IPS-18c (cell line): ENCODE measurements around the gene KCNJ2.

Experiments
- H3K4me3 ChIP-seq: 2 replicates; pipeline ENCODE4 v1.7.0; 2013; ENCODE audit warnings: low read depth, mild to moderate bottlenecking, low read length, moderate library complexity; ENCODE audit not compliant: insufficient read depth
- H3K9me3 ChIP-seq: one replicate; pipeline ENCODE4 v1.6.1; 2013; ENCODE audit warnings: mild to moderate bottlenecking, low read length, moderate library complexity; ENCODE audit not compliant: control insufficient read depth, insufficient read depth

Gene KCNJ2

DNA sequence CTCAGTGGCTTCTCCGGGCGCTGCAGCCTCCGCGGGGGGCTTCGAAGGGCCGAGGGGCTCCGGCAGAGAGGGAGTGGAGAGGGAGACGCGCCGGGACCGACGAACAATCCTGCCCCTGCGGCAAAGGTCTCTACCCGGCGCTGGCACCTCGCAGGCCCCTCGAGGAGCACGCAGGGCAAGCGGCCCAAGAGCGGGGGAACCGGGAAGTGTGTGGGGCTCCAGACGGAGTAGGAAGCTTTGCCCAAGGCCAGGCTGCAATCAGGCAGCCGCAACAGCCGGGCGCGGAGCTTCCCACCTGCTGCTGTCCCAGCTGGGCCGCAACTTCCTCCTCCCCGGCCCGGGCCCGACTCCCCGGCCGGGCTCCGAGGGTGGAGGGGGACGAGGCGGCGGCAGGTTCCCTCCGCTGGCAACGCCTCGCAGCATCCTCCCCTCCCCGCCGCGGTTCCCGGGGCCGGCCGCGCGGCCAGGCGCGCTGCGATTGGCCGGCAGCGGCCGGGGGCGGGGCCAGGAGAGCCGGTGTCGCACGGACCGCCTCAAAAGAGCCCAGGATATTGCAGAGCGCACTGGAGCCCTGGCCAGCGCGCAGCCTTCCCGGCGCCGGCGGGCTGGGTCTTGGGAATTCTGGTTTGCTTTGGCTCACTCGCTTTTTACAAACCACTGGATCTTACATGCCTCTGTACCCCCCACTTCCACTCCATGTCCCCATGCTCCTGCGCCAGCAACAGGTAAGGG, at the start of gene KCNJ2:
Gene KCNJ2, plus strand, starts transcription at position 556 of the 732 bp plus-strand sequence. CDS start 5,508 bp downstream, outside the sequence.
- H3K4me3 ChIP-seq: peak within 1 kb of the TSS; percentile 82

DNA sequence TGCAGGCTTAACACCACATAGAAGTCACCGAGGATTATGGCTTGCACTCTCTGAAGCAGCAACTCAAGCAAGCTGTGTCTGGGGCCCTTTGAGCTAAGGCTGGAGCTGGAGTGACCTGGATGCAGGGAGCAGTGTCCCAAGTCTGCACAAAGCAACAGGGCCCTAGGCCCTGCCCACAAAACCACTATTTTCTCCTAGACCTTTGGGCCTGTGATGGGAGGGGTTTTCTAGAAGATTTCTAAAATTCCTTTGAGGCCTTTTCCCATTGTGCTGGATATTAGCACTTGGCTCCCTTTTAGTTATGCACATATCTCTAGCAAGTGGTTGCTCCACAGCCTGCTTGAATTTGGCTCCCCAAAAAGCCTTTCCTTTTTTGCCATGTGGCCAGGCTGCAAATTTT, 49.8 kb upstream of the KCNJ2 start:
- no peaks in the 10 kb centered on the region for H3K9me3 ChIP-seq
- no peak overlapping the region for H3K4me3 ChIP-seq

More for the DNA sequence above, at the start of gene KCNJ2:
- no peaks in the 10 kb centered on the region for H3K9me3 ChIP-seq

DNA sequence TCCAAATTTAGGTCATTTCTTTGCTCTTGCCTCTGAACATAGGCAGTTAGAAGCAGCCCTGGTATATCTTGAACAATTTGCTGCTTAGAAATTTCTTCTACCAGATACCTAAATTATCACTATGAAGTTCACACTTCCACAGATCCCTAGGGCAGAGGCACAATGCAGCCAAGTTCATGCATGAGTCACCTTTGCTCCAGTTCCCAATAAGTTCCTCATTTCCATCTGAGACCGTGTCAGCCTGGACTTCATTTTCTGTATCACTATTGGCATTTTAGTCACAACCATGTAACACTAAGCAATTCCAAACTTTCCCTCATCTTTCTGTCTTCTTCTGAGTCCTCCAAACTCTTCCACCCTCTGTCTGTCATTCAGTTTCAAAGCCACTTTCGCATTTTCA, 49.3 kb upstream of the KCNJ2 start:
- H3K9me3 ChIP-seq: no peaks in the 10 kb centered on the region
- no peak overlapping the region for H3K4me3 ChIP-seq

DNA sequence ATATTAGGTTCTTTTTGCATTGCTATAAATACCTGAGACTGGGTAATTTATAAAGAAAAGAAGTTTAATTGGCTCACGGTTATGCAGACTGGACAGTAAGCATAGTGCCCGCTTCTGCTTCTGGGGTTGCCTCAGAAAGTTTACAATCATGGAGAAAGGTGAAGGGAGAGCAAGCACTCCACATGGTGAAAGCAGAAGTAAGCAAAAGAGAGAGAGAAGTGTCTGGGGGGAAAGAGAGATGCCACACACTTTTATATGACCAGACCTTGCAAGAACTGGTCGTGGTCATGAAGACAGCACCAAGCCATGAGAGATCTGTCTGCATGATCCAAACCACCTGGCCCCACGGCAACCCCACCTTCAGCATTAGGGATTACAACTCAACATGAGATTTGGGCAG, 48.9 kb upstream of the KCNJ2 start:
- no peak overlapping the region for H3K4me3 ChIP-seq
- H3K9me3 ChIP-seq: no peaks in the 10 kb centered on the region

GRCh38 chr17:70121126-70121525, 48.2 kb upstream of the KCNJ2 start:
- Histone ChIP-seq H3K4me3 (no peak overlapping the region), H3K9me3 (no peaks in the 10 kb centered on the region)

DNA sequence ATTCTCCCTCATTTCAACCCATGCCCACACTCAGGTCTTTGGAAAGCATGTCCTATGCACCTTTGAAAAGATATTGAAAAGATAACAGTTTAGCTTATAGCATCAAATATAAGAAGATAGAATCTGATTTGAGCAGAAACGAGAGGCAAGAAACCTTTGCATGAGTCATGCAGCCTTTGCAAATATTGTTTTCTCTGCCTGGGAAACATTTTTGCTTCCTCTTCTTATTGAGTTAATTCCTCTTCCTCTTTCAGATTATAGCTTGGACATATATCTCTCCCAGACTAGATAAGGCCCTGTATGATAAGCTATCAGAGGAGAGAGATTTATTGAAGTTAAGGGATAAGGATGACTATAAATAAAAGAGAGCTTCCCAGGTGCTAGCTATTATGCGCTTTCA, 46.1 kb upstream of the KCNJ2 start:
- Histone ChIP-seq H3K9me3 (no peaks in the 10 kb centered on the region), H3K4me3 (no peak overlapping the region)

DNA sequence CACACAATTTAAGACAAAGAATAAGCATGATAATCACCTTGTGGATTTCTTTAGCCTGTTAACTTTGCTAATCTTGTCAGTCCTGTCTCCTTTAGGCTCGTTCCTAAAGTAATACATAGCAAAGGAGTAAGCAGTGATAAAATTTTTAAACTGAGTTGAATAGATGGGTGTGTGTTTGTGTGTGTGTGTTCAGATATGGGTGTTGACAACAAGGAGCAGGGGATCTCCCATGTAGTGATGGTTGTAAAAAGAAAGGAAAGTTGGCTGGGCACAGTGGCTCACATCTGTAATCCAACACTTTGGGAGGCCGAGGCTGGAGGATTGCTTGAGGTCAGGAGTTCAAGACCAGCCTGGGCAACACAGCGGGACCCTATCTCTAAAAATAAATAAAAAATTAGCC, 44.6 kb upstream of the KCNJ2 start:
- Histone ChIP-seq H3K9me3 (no peaks in the 10 kb centered on the region), H3K4me3 (no peak overlapping the region)

GRCh38 chr17:70127221-70127873, 42.0 kb upstream of the KCNJ2 start:
- H3K4me3 ChIP-seq: no peak overlapping the region
- no peaks in the 10 kb centered on the region for H3K9me3 ChIP-seq

GRCh38 chr17:70128727-70129238, 40.5 kb upstream of the KCNJ2 start:
- no peak overlapping the region for H3K4me3 ChIP-seq
- no peaks in the 10 kb centered on the region for H3K9me3 ChIP-seq

DNA sequence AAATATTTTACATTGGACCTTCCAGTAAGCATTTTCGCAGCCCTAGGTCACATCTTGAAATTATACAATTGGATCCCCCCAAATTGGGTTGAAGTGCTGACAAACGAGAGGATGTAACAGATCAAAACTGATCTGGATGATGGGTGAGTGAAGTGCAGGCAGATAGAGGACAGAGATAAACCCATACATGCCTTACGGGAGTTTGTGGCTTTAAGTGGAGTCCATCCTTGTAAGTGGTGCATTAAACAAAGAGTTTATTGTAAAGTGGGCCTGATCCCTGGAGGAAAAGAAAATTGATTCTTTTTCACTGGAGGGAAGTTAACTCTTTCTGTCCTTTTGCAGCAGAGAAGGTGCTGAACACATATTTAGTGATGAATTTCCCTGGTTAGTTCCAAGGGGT, 39.0 kb upstream of the KCNJ2 start:
- H3K9me3 ChIP-seq: no peaks in the 10 kb centered on the region
- H3K4me3 ChIP-seq: no peak overlapping the region

GRCh38 chr17:70132505-70132904, 36.8 kb upstream of the KCNJ2 start:
- H3K9me3 ChIP-seq: no peaks in the 10 kb centered on the region
- H3K4me3 ChIP-seq: no peak overlapping the region

- no peaks in the 10 kb centered on the region for H3K9me3 ChIP-seq
- H3K4me3 ChIP-seq: no peak overlapping the region
Observed at GRCh38 chr17:70134042-70134441, 35.3 kb upstream of the KCNJ2 start.

GRCh38 chr17:70134777-70135176, 34.6 kb upstream of the KCNJ2 start:
- Histone ChIP-seq H3K4me3 (no peak overlapping the region), H3K9me3 (no peaks in the 10 kb centered on the region)

GRCh38 chr17:70136131-70136530, 33.2 kb upstream of the KCNJ2 start:
- no peaks in the 10 kb centered on the region for H3K9me3 ChIP-seq
- no peak overlapping the region for H3K4me3 ChIP-seq

- no peak overlapping the region for H3K4me3 ChIP-seq
- H3K9me3 ChIP-seq: no peaks in the 10 kb centered on the region
Observed at GRCh38 chr17:70137451-70138230, 31.7 kb upstream of the KCNJ2 start.

GRCh38 chr17:70138291-70138865, 31.0 kb upstream of the KCNJ2 start:
- Histone ChIP-seq H3K4me3 (no peak overlapping the region), H3K9me3 (no peaks in the 10 kb centered on the region)

- Histone ChIP-seq H3K4me3 (no peak overlapping the region), H3K9me3 (no peaks in the 10 kb centered on the region)
Observed at GRCh38 chr17:70139449-70139993, 29.8 kb upstream of the KCNJ2 start.
